ENCODE data around the gene STARD8.

STARD8 gene

GRCh38 chrX:68631336-68631735 lies 16.1 kb upstream of the STARD8 start:
- H3K9me3 ChIP-seq, result no peaks in the 10 kb centered on the region
- no peaks in the 10 kb centered on the region for H3K27me3 ChIP-seq
- no peak for DNase-seq
- H3K4me1 ChIP-seq, result no peaks in the 10 kb centered on the region
- H3K36me3 ChIP-seq, result no peaks in the 10 kb centered on the region
- no peak overlapping the region for H3K4me3 ChIP-seq (ENCODE audit: low read depth, low read length)
- TF ChIP-seq CTCF (IDR thresholded peaks at IDR 0.05; ENCODE audit: low read depth, low read length), result no peak

GRCh38 chrX:68632491-68632890 lies 15.0 kb upstream of the STARD8 start:
- DNase-seq, result no peak
- no peaks in the 10 kb centered on the region for H3K4me1 ChIP-seq
- no peak overlapping the region for H3K4me3 ChIP-seq (ENCODE audit: low read depth, low read length)
- H3K36me3 ChIP-seq, result no peaks in the 10 kb centered on the region
- no peaks in the 10 kb centered on the region for H3K9me3 ChIP-seq
- H3K27me3 ChIP-seq, result no peaks in the 10 kb centered on the region
- TF ChIP-seq CTCF (IDR thresholded peaks at IDR 0.05; ENCODE audit: low read depth, low read length), result no peak

GRCh38 chrX:68633981-68634380 lies 13.5 kb upstream of the STARD8 start:
- no peaks in the 10 kb centered on the region for H3K9me3 ChIP-seq
- no peak for DNase-seq

GRCh38 chrX:68634649-68635227 lies 12.7 kb upstream of the STARD8 start:
- Histone ChIP-seq H3K4me3 (ENCODE audit: low read depth, low read length) (no peak overlapping the region), H3K4me1 (no peaks in the 10 kb centered on the region), H3K36me3 (no peaks in the 10 kb centered on the region), H3K27me3 (no peaks in the 10 kb centered on the region), H3K9me3 (no peaks in the 10 kb centered on the region)
- no peak for DNase-seq
- no peak for TF ChIP-seq CTCF (IDR thresholded peaks at IDR 0.05; ENCODE audit: low read depth, low read length)

More at GRCh38 chrX:68633981-68634380, 13.5 kb upstream of the STARD8 start:
- no peaks in the 10 kb centered on the region for H3K27me3 ChIP-seq
- no peak for TF ChIP-seq CTCF (IDR thresholded peaks at IDR 0.05; ENCODE audit: low read depth, low read length)
- H3K4me3 ChIP-seq (ENCODE audit: low read depth, low read length), result no peak overlapping the region
- no peaks in the 10 kb centered on the region for H3K4me1 ChIP-seq
- no peaks in the 10 kb centered on the region for H3K36me3 ChIP-seq

GRCh38 chrX:68640661-68641060 lies 6.8 kb upstream of the STARD8 start:
- no peak for TF ChIP-seq CTCF (IDR thresholded peaks at IDR 0.05; ENCODE audit: low read depth, low read length)
- no peaks in the 10 kb centered on the region for H3K36me3 ChIP-seq
- H3K27me3 ChIP-seq, result no peaks in the 10 kb centered on the region
- DNase-seq, result no peak
- no peak overlapping the region for H3K4me3 ChIP-seq (ENCODE audit: low read depth, low read length)
- H3K9me3 ChIP-seq, result no peaks in the 10 kb centered on the region
- H3K4me1 ChIP-seq, result no peaks in the 10 kb centered on the region

- H3K9me3 ChIP-seq, result no peaks in the 10 kb centered on the region
- no peaks in the 10 kb centered on the region for H3K4me1 ChIP-seq
- H3K36me3 ChIP-seq, result no peaks in the 10 kb centered on the region
- DNase-seq, result no peak
- TF ChIP-seq CTCF (IDR thresholded peaks at IDR 0.05; ENCODE audit: low read depth, low read length), result no peak
- H3K4me3 ChIP-seq (ENCODE audit: low read depth, low read length), result no peak overlapping the region
- no peaks in the 10 kb centered on the region for H3K27me3 ChIP-seq
Measured at GRCh38 chrX:68644861-68645260, 2.6 kb upstream of the STARD8 start.
